Loucy (cell line): ENCODE results near the gene SETD2.

Source experiments
- H2AFZ ChIP-seq: fragments of 200-600 bp; sonication (generic); 2 replicates; pipeline ENCODE4 v1.6.0; 2016; ENCODE audit warnings: antibody characterized with exemption, mild to moderate bottlenecking, low read length, moderate library complexity
- H3F3A ChIP-seq: fragments of 200-600 bp; 2 replicates; pipeline ENCODE4 v1.6.0; 2016; ENCODE audit warnings: antibody characterized with exemption, low read depth, mild to moderate bottlenecking
- H3K27me3 ChIP-seq: fragments of 200-600 bp; sonication (generic); 2 replicates; pipeline ENCODE4 v1.6.1; 2014; ENCODE audit warnings: low read length, mild to moderate bottlenecking; ENCODE audit not compliant: insufficient read depth, poor library complexity, severe bottlenecking
- H3K36me3 ChIP-seq: fragments of 200-600 bp; sonication (generic); 2 replicates; pipeline ENCODE4 v1.6.1; 2016; ENCODE audit warnings: low read length; ENCODE audit not compliant: insufficient read depth
- H3K4me1 ChIP-seq: fragments of 200-600 bp; sonication (generic); 2 replicates; pipeline ENCODE4 v1.5.1; 2014; ENCODE audit warnings: low read length, mild to moderate bottlenecking; ENCODE audit not compliant: insufficient read depth, poor library complexity, severe bottlenecking
- H3K4me2 ChIP-seq: fragments of 200-600 bp; sonication (generic); 2 replicates; pipeline ENCODE4 v1.6.0; 2014; ENCODE audit warnings: antibody characterized with exemption, low read length, low read depth, mild to moderate bottlenecking; ENCODE audit not compliant: poor library complexity, severe bottlenecking
- H3K4me3 ChIP-seq: fragments of 200-600 bp; sonication (generic); 2 replicates; pipeline ENCODE4 v1.5.1; 2014; ENCODE audit warnings: low read length, mild to moderate bottlenecking, mixed read lengths; ENCODE audit not compliant: poor library complexity, severe bottlenecking
- H3K79me2 ChIP-seq: fragments of 200-600 bp; sonication (generic); 2 replicates; pipeline ENCODE4 v1.6.1; 2014; ENCODE audit warnings: low read length; ENCODE audit not compliant: insufficient read depth
- H3K9ac ChIP-seq: fragments of 200-600 bp; sonication (generic); 2 replicates; pipeline ENCODE4 v1.6.0; 2014; ENCODE audit warnings: mild to moderate bottlenecking, low read depth, low read length, moderate library complexity; ENCODE audit not compliant: poor library complexity, severe bottlenecking
- H3K9me2 ChIP-seq: fragments of 200-600 bp; sonication (generic); replicated peaks from 2 replicates; pipeline ENCODE4 v1.6.1; 2016; ENCODE audit warnings: low read depth, low read length, mixed read lengths
- H3K9me3 ChIP-seq: fragments of 200-600 bp; sonication (generic); 2 replicates; pipeline ENCODE4 v1.6.1; 2014; ENCODE audit warnings: mild to moderate bottlenecking, antibody characterized with exemption, low read length, low read depth; ENCODE audit not compliant: insufficient read depth
- H4K20me1 ChIP-seq: fragments of 200-600 bp; sonication (generic); 2 replicates; pipeline ENCODE4 v1.6.0; 2014; ENCODE audit warnings: antibody characterized with exemption, low read length, mild to moderate bottlenecking; ENCODE audit not compliant: insufficient read depth, poor library complexity, severe bottlenecking
- EZH2phosphoT487 ChIP-seq: fragments of 200-600 bp; IDR thresholded peaks from 2 replicates; pipeline ENCODE4 v1.6.1; 2018; ENCODE audit warnings: antibody characterized with exemption, mild to moderate bottlenecking, moderate library complexity, borderline replicate concordance
- TF ChIP-seq, protein P1 (sequence below): fragments of 200-600 bp; sonication (generic); conservative IDR thresholded peaks from 2 replicates; pipeline ENCODE4 v1.5.1; 2014; ENCODE audit warnings: mild to moderate bottlenecking, antibody characterized with exemption, low read length

The SETD2 gene

DNA sequence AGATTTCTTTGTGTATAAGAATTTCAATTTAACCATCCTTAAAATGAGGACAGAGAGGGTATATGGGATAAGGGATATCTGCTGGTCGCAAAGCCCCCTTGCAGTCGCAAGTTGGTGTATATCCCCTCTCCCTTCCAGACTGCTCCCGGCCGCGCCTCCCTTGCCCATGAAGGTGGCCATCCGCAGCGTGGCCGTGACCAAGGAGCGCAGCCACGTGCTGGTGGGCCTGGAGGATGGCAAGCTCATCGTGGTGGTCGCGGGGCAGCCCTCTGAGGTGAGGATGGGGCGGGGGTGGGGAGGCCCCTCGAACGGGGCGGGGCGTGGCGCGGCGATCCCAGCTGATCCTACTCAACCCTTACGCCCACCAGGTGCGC lies 155.1 kb downstream of the SETD2 start:
- no peak overlapping the region for H3K4me3 ChIP-seq
- H2AFZ ChIP-seq: no peak overlapping the region

DNA sequence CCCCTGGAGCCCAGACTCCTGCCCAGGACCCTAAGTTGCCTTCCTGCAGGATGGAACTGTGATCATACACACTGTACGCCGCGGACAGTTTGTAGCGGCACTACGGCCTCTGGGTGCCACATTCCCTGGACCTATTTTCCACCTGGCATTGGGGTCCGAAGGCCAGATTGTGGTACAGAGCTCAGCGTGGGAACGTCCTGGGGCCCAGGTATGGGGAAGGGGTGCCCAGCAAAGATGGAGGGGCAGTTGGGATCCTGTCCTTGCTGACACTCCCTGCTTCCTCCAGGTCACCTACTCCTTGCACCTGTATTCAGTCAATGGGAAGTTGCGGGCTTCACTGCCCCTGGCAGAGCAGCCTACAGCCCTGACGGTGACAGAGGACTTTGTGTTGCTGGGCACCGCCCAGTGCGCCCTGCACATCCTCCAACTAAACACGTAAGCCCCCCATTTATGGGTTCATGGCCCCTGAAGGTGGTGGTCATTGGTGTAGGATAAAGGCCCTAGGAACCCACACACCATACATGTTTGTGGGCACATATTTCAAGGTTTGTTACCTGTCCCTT lies 155.6 kb downstream of the SETD2 start:
- H3K4me1 ChIP-seq: peaks cover 6% of the 10 kb centered on the region
- no peaks in the 10 kb centered on the region for H3K27me3 ChIP-seq
- H3K9ac ChIP-seq: no peak overlapping the region
- H4K20me1 ChIP-seq: no peaks in the 10 kb centered on the region
- no peaks in the 10 kb centered on the region for H3K9me3 ChIP-seq
- H3F3A ChIP-seq: no peaks in the 10 kb centered on the region
- H3K9me2 ChIP-seq: no peaks in the 10 kb centered on the region
- H3K79me2 ChIP-seq: no peaks in the 10 kb centered on the region
- H3K4me2 ChIP-seq: no peak overlapping the region
- TF ChIP-seq, protein P1, sequence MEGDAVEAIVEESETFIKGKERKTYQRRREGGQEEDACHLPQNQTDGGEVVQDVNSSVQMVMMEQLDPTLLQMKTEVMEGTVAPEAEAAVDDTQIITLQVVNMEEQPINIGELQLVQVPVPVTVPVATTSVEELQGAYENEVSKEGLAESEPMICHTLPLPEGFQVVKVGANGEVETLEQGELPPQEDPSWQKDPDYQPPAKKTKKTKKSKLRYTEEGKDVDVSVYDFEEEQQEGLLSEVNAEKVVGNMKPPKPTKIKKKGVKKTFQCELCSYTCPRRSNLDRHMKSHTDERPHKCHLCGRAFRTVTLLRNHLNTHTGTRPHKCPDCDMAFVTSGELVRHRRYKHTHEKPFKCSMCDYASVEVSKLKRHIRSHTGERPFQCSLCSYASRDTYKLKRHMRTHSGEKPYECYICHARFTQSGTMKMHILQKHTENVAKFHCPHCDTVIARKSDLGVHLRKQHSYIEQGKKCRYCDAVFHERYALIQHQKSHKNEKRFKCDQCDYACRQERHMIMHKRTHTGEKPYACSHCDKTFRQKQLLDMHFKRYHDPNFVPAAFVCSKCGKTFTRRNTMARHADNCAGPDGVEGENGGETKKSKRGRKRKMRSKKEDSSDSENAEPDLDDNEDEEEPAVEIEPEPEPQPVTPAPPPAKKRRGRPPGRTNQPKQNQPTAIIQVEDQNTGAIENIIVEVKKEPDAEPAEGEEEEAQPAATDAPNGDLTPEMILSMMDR: no peak
- TF ChIP-seq EZH2phosphoT487: no peak
- peaks cover 59% of the 10 kb centered on the region; the same call in 1 of the 2 replicates for H3K36me3 ChIP-seq
- no peak overlapping the region for H2AFZ ChIP-seq
- H3K4me3 ChIP-seq: no peak overlapping the region

More for the DNA sequence above, 155.1 kb downstream of the SETD2 start:
- H3K36me3 ChIP-seq: peaks cover 60% of the 10 kb centered on the region; the same call in 1 of the 2 replicates
- H3K27me3 ChIP-seq: no peaks in the 10 kb centered on the region
- no peak overlapping the region for H3K4me2 ChIP-seq
- no peaks in the 10 kb centered on the region for H3K79me2 ChIP-seq
- H3K9ac ChIP-seq: no peak overlapping the region
- no peaks in the 10 kb centered on the region for H3K9me2 ChIP-seq
- peaks cover 11% of the 10 kb centered on the region for H3K4me1 ChIP-seq
- TF ChIP-seq EZH2phosphoT487: no peak
- TF ChIP-seq, protein P1: no peak
- H3F3A ChIP-seq: no peaks in the 10 kb centered on the region
- no peaks in the 10 kb centered on the region for H3K9me3 ChIP-seq
- H4K20me1 ChIP-seq: no peaks in the 10 kb centered on the region

DNA sequence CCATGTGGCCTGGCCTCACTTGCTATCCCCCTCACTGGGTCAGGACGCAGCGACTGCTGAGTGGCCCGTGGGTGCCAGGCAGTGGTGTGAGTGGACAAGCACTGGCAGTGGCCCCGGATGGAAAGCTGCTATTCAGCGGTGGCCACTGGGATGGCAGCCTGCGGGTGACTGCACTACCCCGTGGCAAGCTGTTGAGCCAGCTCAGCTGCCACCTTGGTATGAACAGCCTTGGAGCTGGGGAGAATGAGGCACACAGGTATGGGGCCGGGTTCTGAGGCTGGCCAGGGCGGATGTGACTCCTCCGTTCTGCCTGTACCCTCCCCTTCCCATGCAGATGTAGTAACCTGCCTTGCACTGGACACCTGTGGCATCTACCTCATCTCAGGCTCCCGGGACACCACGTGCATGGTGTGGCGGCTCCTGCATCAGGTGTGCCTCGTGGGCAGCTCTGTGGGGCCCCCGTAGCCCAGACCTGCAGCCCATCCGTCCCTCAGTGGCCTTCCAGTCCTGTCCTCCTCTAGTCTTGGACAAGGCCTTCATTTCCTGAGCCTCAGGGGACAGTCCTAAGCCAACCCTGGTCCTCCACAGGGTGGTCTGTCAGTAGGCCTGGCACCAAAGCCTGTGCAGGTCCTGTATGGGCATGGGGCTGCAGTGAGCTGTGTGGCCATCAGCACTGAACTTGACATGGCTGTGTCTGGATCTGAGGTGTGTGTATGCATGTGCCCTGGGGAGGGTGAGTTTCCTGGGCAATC lies 156.3 kb downstream of the SETD2 start:
- Histone ChIP-seq H3K79me2 (no peaks in the 10 kb centered on the region), H3K4me3 (no peak overlapping the region), H3K36me3 (peaks cover 63% of the 10 kb centered on the region; the same call in 1 of the 2 replicates), H3K9me2 (no peaks in the 10 kb centered on the region), H3K4me1 (no peaks in the 10 kb centered on the region), H3F3A (no peaks in the 10 kb centered on the region), H2AFZ (no peak overlapping the region), H3K9me3 (no peaks in the 10 kb centered on the region), H3K9ac (no peak overlapping the region), H3K4me2 (no peak overlapping the region), H3K27me3 (no peaks in the 10 kb centered on the region), H4K20me1 (no peaks in the 10 kb centered on the region)
- TF ChIP-seq EZH2phosphoT487: no peak
- TF ChIP-seq, protein P1: no peak
